Osteoblast (primary cell): ENCODE results near the gene ZNF414. TPM values are rescaled to one million over a fixed set of nuclear protein-coding genes. Genes with fewer than 3 reads are reported as not detected.

Experiments used
- DNase-seq: peaks from one replicate; pipeline ENCODE4 v3.0.0; 2011; ENCODE audit warnings: low spot score, mixed read lengths; ENCODE audit not compliant: insufficient read length; ENCODE audit errors: missing footprints
- H2AFZ ChIP-seq: 2 replicates; pipeline ENCODE4 v1.6.0; 2011; ENCODE audit warnings: mild to moderate bottlenecking, low read length
- H3K27ac ChIP-seq: 2 replicates; pipeline ENCODE4 v1.5.1; 2011; ENCODE audit warnings: mild to moderate bottlenecking, low read depth, low read length, moderate library complexity
- H3K27me3 ChIP-seq: 2 replicates; pipeline ENCODE4 v1.6.0; 2012; ENCODE audit warnings: mild to moderate bottlenecking, control low read depth, inconsistent platforms, low read length, moderate library complexity; ENCODE audit not compliant: insufficient read depth
- H3K36me3 ChIP-seq: 2 replicates; pipeline ENCODE4 v1.5.1; 2011; ENCODE audit warnings: mild to moderate bottlenecking, low read length, control low read depth, moderate library complexity; ENCODE audit not compliant: insufficient read depth
- H3K4me1 ChIP-seq: 2 replicates; pipeline ENCODE4 v1.5.1; 2011; ENCODE audit warnings: mild to moderate bottlenecking, low read length, control low read depth, moderate library complexity; ENCODE audit not compliant: insufficient read depth
- H3K4me2 ChIP-seq: 2 replicates; pipeline ENCODE4 v1.6.0; 2011; ENCODE audit warnings: mild to moderate bottlenecking, low read length; ENCODE audit not compliant: insufficient read depth
- H3K4me3 ChIP-seq: fragments of 200-600 bp; sonication (generic); 3 replicates; pipeline ENCODE4 v1.5.1; 2012; ENCODE audit warnings: mild to moderate bottlenecking, low read length, inconsistent platforms; ENCODE audit not compliant: insufficient read depth
- H3K79me2 ChIP-seq: 2 replicates; pipeline ENCODE4 v1.6.0; 2012; ENCODE audit warnings: mild to moderate bottlenecking, low read length, control low read depth, inconsistent platforms; ENCODE audit not compliant: insufficient read depth
- H3K9me3 ChIP-seq: 2 replicates; pipeline ENCODE4 v1.5.1; 2011; ENCODE audit warnings: low read depth, low read length, control low read depth
- H4K20me1 ChIP-seq: 2 replicates; pipeline ENCODE4 v1.6.0; 2012; ENCODE audit warnings: mild to moderate bottlenecking, low read length, control low read depth; ENCODE audit not compliant: insufficient read depth
- CTCF ChIP-seq: IDR thresholded peaks from 2 replicates; pipeline ENCODE4 v1.5.1; 2011; ENCODE audit warnings: mild to moderate bottlenecking, low read depth, low read length, moderate library complexity; ENCODE audit errors: extremely low read depth
- total RNA-seq: library from RNA; depleted of rRNA; stranded (reverse); fragments of >200 nt; gene quantifications from 2 replicates; pipeline ENCODE4 v1.2.3, GENCODE V29; 2012

The ZNF414 gene
- total RNA-seq, 1 donor, result 6.9 TPM

GRCh38 chr19:8490395-8490760 is 23.6 kb downstream of the ZNF414 start:
- H3K79me2 ChIP-seq, result peaks cover 8% of the 10 kb centered on the region
- no peak for DNase-seq
- no peaks in the 10 kb centered on the region for H3K27me3 ChIP-seq
- no peak overlapping the region for H3K27ac ChIP-seq
- H4K20me1 ChIP-seq, result peaks cover 14% of the 10 kb centered on the region
- H2AFZ ChIP-seq, result no peak overlapping the region
- no peaks in the 10 kb centered on the region for H3K9me3 ChIP-seq
- H3K36me3 ChIP-seq, result peaks cover 38% of the 10 kb centered on the region
- no peaks in the 10 kb centered on the region for H3K4me1 ChIP-seq
- no peak for TF ChIP-seq CTCF
- no peak overlapping the region for H3K4me3 ChIP-seq
- H3K4me2 ChIP-seq, result no peak overlapping the region

- Histone ChIP-seq H2AFZ (no peak overlapping the region), H3K27me3 (no peaks in the 10 kb centered on the region), H3K4me3 (no peak overlapping the region), H3K9me3 (no peaks in the 10 kb centered on the region), H3K36me3 (peaks cover 44% of the 10 kb centered on the region), H3K4me1 (no peaks in the 10 kb centered on the region), H3K79me2 (peaks cover 13% of the 10 kb centered on the region), H4K20me1 (peaks cover 20% of the 10 kb centered on the region), H3K27ac (no peak overlapping the region), H3K4me2 (no peak overlapping the region)
- DNase-seq, result no peak
- TF ChIP-seq CTCF, result no peak
Measured at GRCh38 chr19:8489561-8490394, 24.2 kb downstream of the ZNF414 start.

GRCh38 chr19:8488365-8488764 is 25.6 kb downstream of the ZNF414 start:
- TF ChIP-seq CTCF, result no peak
- H2AFZ ChIP-seq, result no peak overlapping the region
- peaks cover 21% of the 10 kb centered on the region for H3K79me2 ChIP-seq
- H3K4me1 ChIP-seq, result no peaks in the 10 kb centered on the region
- no peak for DNase-seq
- H4K20me1 ChIP-seq, result peaks cover 24% of the 10 kb centered on the region
- H3K4me3 ChIP-seq, result no peak overlapping the region
- H3K27me3 ChIP-seq, result no peaks in the 10 kb centered on the region
- no peaks in the 10 kb centered on the region for H3K9me3 ChIP-seq
- no peak overlapping the region for H3K27ac ChIP-seq
- peaks cover 56% of the 10 kb centered on the region for H3K36me3 ChIP-seq
- no peak overlapping the region for H3K4me2 ChIP-seq

- Histone ChIP-seq H3K27ac (no peak overlapping the region), H3K36me3 (peaks cover 65% of the 10 kb centered on the region), H3K9me3 (no peaks in the 10 kb centered on the region), H3K4me2 (no peak overlapping the region), H4K20me1 (peaks cover 29% of the 10 kb centered on the region), H3K79me2 (peaks cover 31% of the 10 kb centered on the region), H3K4me1 (no peaks in the 10 kb centered on the region), H3K27me3 (no peaks in the 10 kb centered on the region), H2AFZ (no peak overlapping the region), H3K4me3 (no peak overlapping the region)
- no peak for TF ChIP-seq CTCF
- DNase-seq, result no peak
Measured at GRCh38 chr19:8487137-8487851, 26.7 kb downstream of the ZNF414 start.
